HG03025 (cell line): ENCODE measurements around the gene PLXNA2.
A peak's percentile ranks its signal among the peaks of the same experiment; 100 is the strongest.

ENCODE experiments used
- ATAC-seq: cut with Tn5 transposase; IDR thresholded peaks from one replicate; pipeline ENCODE4 v1.9.1; 2021; ENCODE audit warnings: mild to moderate bottlenecking, moderate library complexity; ENCODE audit not compliant: unreplicated experiment, low FRiP score

Gene PLXNA2

GRCh38 chr1:208184966-208185654 is 59.1 kb downstream of the PLXNA2 start:
- ATAC-seq: no peak

GRCh38 chr1:208183977-208184911 is 59.9 kb downstream of the PLXNA2 start:
- no peak for ATAC-seq

DNA sequence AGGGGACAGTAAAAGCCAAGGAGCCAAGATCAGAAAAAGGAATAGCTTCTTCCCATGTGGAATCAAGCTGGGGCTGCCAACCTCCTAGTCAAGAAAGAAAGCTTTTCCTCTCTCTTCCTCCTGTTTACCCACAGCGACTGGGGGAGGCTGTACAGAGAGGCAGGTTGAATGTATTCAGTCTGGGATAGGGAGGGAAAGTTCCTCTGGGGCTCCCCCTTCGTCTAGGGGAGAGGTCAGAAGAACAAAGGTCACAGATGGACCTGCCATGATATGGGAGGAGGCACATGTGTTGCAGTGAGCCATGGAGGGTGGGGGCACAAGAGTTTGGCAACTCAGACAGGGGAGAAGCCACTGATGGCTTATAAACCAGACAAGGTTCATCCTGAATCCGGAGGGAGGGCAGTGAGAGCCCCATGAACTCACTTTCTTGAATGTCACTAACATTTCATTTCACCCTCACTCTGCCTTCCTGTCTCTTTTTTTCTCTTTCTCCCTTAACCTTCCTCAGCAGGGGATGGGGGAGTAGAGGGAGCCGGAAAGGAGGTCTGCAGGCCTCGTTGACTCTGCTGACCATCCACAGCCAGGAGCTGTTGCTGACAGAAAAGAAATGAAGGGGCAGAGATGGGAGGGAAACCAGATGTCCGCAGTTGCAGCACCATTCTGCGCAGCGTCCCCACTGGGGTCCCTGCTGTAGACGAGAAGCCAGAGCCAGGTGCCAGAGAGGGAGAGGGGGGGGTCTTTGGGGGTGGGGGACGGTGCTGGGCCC is 61.1 kb downstream of the PLXNA2 start:
- no peak for ATAC-seq

DNA sequence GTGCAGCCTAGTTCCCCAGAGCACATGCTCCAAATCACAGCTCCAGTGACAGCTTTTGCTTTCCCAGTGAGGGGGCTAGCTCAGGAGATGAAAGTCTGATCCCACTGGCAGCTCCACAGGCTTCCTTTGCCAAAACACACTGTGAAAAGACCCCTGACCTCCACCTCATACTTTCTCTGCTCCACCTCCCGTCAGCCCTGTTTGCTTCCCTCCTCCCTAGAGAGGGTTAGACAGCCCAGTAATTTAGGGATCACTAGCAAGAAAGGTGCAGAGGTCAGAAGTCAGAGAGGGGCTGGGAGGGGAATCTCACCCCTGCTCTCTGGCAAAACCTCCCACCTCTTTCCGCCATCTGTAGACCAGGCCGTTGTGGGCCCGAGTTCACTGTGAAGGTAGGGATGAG is 62.8 kb downstream of the PLXNA2 start:
- ATAC-seq: no peak

DNA sequence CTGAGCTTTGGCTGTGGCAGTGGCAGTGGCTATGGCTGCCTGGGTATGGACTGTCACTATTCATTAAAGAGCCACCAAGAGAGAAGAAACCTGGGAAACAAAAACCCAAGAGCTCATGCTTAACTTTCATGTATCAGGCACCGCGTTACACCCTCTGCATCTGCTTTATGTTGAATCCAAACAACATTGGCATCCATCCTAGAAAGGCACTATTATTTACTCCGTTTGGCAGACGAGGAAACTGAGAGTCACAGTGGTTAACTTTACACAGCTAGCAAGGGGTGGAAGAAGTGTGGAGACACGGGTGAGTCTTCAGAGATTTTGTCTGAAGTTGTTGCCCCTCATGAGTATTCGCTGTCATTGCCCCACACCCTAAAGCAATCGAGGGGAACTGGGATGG is 63.8 kb downstream of the PLXNA2 start:
- ATAC-seq: no peak

DNA sequence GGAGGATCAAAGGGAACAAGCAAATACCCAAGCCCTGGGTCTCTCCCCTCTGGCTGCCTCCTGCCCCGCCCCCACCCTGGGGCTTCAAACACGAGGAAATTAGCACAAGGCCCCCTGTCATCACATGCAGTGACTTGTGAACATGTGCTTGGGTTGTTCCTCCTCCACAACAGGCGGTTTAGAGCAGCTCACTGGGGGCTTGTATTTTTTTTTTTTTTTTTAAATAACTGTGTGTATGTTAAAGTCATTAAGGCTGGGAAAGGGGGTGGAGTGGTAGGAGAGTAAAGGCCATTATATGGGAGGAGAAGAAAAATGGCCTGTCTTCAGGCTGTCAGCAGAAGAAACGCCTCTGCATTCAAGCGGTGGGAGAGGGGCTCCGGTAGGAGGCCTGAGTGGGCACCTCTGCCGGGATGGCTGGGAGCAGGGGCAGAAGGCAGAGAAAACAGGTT is 64.2 kb downstream of the PLXNA2 start:
- no peak for ATAC-seq

- no peak for ATAC-seq
These were observed 64.8 kb downstream of the PLXNA2 start for GRCh38 chr1:208179263-208179816.

- ATAC-seq: no peak
These were observed 66.1 kb downstream of the PLXNA2 start for GRCh38 chr1:208178091-208178529.

DNA sequence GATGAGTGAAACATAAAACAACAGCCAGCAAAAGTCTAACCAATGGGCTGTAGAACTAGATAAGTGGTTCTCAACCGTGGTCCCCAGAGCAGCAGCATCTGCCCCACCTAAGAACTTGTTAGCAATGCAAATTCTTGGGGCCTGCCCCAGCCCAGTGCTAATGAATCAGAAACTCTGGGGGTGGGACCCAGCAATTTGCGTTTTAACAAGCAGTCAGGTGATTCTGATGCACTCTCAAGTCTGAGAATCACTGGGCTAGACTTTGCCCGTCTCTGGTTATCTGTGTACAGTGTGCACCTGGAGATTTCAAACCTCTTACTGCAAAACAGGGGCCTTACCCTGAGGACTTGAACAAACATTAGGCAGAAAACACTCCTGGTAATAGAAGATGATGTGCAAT is 66.5 kb downstream of the PLXNA2 start:
- ATAC-seq: peak; percentile 87

DNA sequence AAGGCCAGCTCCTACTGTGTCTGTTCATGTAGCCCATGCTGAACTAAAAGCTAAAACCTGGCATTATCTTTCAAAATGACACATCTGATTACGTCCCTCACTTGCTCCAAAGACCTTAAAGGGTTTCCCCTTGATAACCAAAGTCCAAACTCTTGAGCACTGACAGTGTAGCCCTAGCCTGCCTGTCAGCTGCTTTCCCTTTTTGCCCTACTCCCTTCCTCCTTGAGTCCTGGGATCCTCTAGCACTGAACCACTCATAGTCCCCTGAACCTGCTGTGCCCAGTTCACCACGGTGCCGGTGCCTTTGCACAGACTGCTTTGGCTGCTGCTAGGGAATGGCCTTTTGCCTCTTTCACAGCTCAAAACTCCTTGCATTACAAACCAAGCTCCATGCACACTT is 67.5 kb downstream of the PLXNA2 start:
- ATAC-seq: no peak

DNA sequence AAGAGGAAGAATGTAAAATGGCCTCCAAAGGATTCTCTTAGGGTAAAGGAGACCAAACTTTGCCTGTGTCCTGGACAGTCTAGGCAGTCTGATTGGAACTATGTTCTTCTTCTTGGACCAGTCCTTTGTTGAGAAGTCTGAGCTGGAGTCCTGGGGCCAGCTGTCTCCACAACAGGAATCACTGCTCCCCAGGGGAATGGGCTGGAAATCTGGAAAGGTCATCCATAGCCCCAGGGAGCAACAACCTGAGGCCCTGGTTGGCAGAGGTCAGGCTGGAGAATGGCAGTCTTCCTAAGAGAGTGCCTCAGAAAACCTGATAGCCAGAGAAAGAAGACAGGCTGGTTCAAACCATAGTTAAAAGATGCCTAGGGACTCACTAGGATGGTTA is 68.7 kb downstream of the PLXNA2 start:
- ATAC-seq: no peak

DNA sequence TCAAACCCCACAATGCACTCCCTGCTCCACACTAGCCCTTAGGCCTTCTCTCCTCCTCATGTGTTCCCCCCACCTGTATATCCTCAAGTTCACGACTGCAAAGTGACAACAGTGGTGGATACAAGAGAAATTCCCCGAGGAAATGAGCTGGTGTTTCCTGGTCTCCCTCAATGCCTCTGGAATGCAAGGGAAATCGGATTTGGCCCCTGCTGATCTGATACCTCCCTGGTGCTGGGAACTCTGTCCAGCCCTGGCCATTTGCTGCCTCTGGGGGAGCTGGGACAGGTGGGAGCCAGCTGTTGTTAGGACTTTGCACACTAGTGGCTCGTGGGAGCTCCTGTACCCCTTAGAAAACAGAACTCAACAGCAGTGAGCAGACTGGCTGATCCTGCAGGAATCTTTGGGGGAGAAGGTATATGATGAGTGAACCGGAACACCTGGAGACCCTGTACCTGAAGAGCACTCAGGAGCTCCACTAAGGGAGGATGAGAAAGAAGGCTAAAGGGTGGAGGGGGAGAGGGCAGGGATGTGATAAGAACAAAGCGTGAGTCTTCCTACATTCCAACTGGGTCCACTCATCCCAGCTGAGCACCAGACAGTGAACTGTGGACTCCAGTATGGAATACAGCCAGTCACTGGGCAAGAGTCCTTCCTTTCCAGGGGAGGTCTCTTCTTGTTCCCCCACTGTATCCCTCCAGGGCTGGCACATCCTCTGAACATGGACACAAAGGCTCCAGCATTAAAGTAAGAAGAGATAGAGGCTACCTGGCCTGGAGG is 69.3 kb downstream of the PLXNA2 start:
- ATAC-seq: no peak

GRCh38 chr1:208174200-208174599 is 70.0 kb downstream of the PLXNA2 start:
- no peak for ATAC-seq

DNA sequence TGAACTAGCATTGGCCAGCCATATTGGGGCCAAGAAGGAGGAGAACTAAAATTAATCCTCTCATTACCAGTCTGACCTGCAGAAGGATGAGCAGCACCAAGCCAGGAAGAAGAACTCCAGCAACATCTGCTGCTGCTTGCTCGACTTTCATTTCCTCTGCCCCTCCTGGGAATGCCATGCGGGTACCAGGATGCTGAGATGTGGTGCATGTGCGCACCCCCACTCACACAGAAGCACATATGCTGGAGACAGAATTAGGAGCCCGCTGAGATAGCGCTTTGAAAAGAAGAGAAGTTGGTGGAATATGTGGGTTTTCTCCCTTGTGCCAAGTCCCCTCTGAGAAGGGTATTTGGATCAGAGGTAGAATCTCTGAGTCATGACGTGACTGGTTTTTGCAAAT is 70.4 kb downstream of the PLXNA2 start:
- no peak for ATAC-seq

- ATAC-seq: no peak
These were observed 71.6 kb downstream of the PLXNA2 start for GRCh38 chr1:208172423-208173145.

DNA sequence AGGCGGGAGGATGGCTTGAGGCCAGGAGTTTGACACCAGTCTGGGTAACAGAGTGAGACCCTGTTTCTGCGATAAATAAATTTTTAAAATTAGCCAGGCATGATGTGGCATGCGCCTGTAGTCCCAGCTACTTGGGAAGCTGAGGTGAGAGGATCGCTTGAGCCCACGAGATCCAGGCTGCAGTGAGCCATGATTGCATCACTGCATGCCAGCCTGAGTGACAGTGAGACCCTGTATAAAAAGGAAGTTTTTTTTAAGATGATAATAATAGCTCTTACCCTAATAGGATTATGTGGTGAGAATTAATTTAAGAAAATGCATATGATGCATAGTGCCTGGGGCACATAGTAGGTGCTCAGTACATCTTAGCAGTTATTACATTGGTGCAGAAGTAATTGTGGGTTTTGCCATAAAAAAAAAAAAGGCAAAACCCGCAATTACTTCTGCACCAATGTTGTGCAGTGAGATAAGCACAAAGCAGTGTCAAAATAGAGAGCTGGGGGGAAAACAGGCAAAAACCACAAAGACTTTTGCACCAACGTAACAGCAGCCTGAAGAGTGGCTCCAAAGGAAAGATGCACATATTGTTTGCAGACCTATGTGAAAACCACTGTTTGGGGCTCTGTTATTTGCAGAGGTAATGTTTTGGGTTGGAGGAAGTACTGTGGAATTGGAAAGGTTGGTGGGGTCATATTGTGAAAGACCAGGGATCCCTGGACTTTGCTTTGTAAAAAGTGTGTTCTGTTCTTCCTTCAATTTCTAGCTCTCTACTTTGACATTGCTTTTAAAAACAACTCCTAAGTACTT is 72.4 kb downstream of the PLXNA2 start:
- no peak for ATAC-seq

- ATAC-seq: no peak
These were observed 73.9 kb downstream of the PLXNA2 start for GRCh38 chr1:208170252-208170651.

DNA sequence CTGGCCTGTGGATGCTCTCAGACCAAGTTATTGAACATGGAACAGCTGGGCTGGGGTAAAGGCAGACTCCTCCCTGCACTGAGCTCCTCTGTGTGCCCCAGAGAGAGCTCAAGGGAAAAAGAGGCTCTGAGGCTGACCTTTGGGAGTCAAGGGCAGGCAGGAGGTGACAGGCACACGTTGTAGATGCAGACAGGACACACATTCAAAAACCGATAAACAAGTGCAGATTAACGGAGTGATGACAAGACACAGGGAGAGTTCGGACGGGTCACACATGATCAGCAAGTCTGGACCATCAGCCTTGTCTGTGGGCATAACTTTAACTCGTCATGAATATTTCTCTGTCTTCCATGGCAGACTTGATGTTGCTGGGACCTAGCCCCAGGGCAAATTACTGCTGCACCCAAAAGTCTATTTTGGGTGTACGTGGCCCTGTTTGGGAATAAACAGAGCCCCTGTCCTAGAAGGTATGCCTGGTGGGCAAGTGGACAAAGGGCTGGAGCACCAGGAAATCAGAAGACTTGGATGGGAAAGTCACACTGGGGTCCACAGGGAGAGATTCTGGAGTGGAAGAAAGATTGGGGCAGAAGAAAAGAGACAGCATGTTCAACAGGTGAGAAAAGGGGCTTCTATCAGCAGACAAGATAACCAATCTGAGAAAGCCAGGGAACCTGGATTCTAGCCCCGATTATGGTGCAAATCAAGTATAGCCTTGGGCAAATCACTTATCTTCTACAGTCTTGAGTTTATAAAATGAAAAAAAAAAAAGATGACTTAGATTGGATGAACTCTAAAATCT is 74.9 kb downstream of the PLXNA2 start:
- ATAC-seq: no peak
